ENCODE results near the gene DNM3.

- TF ChIP-seq, protein P1, sequence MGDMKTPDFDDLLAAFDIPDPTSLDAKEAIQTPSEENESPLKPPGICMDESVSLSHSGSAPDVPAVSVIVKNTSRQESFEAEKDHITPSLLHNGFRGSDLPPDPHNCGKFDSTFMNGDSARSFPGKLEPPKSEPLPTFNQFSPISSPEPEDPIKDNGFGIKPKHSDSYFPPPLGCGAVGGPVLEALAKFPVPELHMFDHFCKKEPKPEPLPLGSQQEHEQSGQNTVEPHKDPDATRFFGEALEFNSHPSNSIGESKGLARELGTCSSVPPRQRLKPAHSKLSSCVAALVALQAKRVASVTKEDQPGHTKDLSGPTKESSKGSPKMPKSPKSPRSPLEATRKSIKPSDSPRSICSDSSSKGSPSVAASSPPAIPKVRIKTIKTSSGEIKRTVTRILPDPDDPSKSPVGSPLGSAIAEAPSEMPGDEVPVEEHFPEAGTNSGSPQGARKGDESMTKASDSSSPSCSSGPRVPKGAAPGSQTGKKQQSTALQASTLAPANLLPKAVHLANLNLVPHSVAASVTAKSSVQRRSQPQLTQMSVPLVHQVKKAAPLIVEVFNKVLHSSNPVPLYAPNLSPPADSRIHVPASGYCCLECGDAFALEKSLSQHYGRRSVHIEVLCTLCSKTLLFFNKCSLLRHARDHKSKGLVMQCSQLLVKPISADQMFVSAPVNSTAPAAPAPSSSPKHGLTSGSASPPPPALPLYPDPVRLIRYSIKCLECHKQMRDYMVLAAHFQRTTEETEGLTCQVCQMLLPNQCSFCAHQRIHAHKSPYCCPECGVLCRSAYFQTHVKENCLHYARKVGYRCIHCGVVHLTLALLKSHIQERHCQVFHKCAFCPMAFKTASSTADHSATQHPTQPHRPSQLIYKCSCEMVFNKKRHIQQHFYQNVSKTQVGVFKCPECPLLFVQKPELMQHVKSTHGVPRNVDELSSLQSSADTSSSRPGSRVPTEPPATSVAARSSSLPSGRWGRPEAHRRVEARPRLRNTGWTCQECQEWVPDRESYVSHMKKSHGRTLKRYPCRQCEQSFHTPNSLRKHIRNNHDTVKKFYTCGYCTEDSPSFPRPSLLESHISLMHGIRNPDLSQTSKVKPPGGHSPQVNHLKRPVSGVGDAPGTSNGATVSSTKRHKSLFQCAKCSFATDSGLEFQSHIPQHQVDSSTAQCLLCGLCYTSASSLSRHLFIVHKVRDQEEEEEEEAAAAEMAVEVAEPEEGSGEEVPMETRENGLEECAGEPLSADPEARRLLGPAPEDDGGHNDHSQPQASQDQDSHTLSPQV (IDR thresholded peaks at IDR 0.05): no peak
- TF ChIP-seq RAD21 (IDR thresholded peaks at IDR 0.05; ENCODE audit: insufficient read depth, low read depth, low read length) (no peak), CTCF (IDR thresholded peaks at IDR 0.05 in 2 of 3, conservative IDR thresholded peaks at IDR 0.05 in 1 of 3; ENCODE audit: control insufficient read depth in 2 of 3, extremely low read depth in 1 of 3, insufficient read depth in 1 of 3, low read depth in 3 of 3, low read length in 3 of 3) (no peak), CHD1 (IDR thresholded peaks at IDR 0.05; ENCODE audit: low read depth, low read length) (no peak), POLR2A (IDR thresholded peaks at IDR 0.05; ENCODE audit: low read depth, low read length) (no peak)
These were observed 429.3 kb downstream of the DNM3 start for GRCh38 chr1:172270605-172271004.

Data from GM12878 (cell line).